Natural killer cell (primary cell): Measurements from ENCODE around the gene SELENOV. TPM values are rescaled to one million over a fixed set of nuclear protein-coding genes. Genes with fewer than 3 reads are reported as not detected.
A peak's percentile ranks its signal among the peaks of the same experiment; 100 is the strongest.

ENCODE experiments used
- ATAC-seq, 3 donors: fragments of 150-1000 bp in 2 of 3; fragments of 200-7000 bp in 1 of 3; cut with Tn5 transposase; 1 replicate in 1 of 3; 2 replicates in 2 of 3; pipeline ENCODE4 v1.10.0; 2021; ENCODE audit warnings: mild to moderate bottlenecking in 2 of 3, moderate library complexity in 2 of 3
- DNase-seq, 2 donors: peaks; one replicate each; pipeline versions ENCODE4 v3.0.0 to v3.0.0-alpha.2; 2013 to 2021; ENCODE audit warnings: mixed read lengths in 1 of 2
- H3K27ac ChIP-seq: one replicate; pipeline ENCODE4 v1.5.1; 2013; ENCODE audit warnings: mild to moderate bottlenecking, low read length
- H3K27me3 ChIP-seq: one replicate; pipeline ENCODE4 v1.6.1; 2013; ENCODE audit warnings: low read length; ENCODE audit not compliant: control insufficient read depth, insufficient read depth
- H3K36me3 ChIP-seq: one replicate; pipeline ENCODE4 v1.6.1; 2013; ENCODE audit warnings: low read length; ENCODE audit not compliant: control insufficient read depth, insufficient read depth
- H3K4me1 ChIP-seq: one replicate; pipeline ENCODE4 v1.6.1; 2013; ENCODE audit warnings: low read length; ENCODE audit not compliant: control insufficient read depth, insufficient read depth
- H3K4me3 ChIP-seq: one replicate; pipeline ENCODE4 v1.5.1; 2013; ENCODE audit warnings: low read length
- H3K9me3 ChIP-seq: one replicate; pipeline ENCODE4 v1.6.1; 2013; ENCODE audit warnings: low read length; ENCODE audit not compliant: control insufficient read depth, insufficient read depth
- H3K27ac Mint-ChIP-seq, 2 donors: one replicate each; pipeline ENCODE4 v1.8.0; 2022; ENCODE audit warnings: mild to moderate bottlenecking in 2 of 2, mixed read lengths in 2 of 2, moderate library complexity in 1 of 2
- H3K27me3 Mint-ChIP-seq, 2 donors: one replicate each; pipeline ENCODE4 v1.8.0; 2022; ENCODE audit warnings: low read depth in 2 of 2, mixed read lengths in 2 of 2
- H3K36me3 Mint-ChIP-seq: one replicate; pipeline ENCODE4 v1.8.0; 2022; ENCODE audit warnings: mixed read lengths
- H3K4me1 Mint-ChIP-seq, 2 donors: one replicate each; pipeline ENCODE4 v1.8.0; 2022; ENCODE audit warnings: mixed read lengths in 2 of 2
- H3K4me3 Mint-ChIP-seq: one replicate; pipeline ENCODE4 v1.8.0; 2022; ENCODE audit warnings: mild to moderate bottlenecking, moderate library complexity, mixed read lengths
- H3K9me3 Mint-ChIP-seq, 2 donors: one replicate each; pipeline ENCODE4 v1.8.0; 2022; ENCODE audit warnings: mixed read lengths in 2 of 2
- CTCF ChIP-seq: fragments of 200-600 bp; IDR thresholded peaks from one replicate; pipeline ENCODE4 v1.8.0; 2022; ENCODE audit warnings: antibody characterized with exemption
- WGBS: methylation state at CpG from one replicate; pipeline ENCODE4 v1.1.7; 2013; ENCODE audit warnings: missing lambda C conversion rate; ENCODE audit not compliant: insufficient coverage; 5-methylcytosine and 5-hydroxymethylcytosine counted together
- intact Hi-C: fragments of 100-400 bp; cut with micrococcal nuclease; formaldehyde crosslinking; loops from one replicate; pipeline ENCODE4 v1.14.2; 2022
- total RNA-seq, 4 donors: library from RNA; stranded (reverse); fragments of 120-200 nt in 1 of 4; gene quantifications; one replicate each; pipeline versions ENCODE4 v1.2.3 to v1.2.4, GENCODE V29; 2013 to 2022

The SELENOV gene
- total RNA-seq, 3 donors from 2014 or later (not counting 1 experiment from before 2014, with no cell fraction given) = not detected

- Mint-ChIP-seq H3K4me1 (peaks cover 30 to 31% of the 10 kb centered on the region in 2 donors), H3K36me3 (no peaks in the 10 kb centered on the region), H3K4me3 (peak overlapping the region; percentile 95), H3K9me3 (no peaks in the 10 kb centered on the region), H3K27me3 (peaks cover 0 to 8% of the 10 kb centered on the region in 2 donors), H3K27ac (peak overlapping the region; percentile 90 to 96)
- H3K9me3 ChIP-seq = no peaks in the 10 kb centered on the region
- WGBS = 19% methylated on average over 10 of the region's 10 CpGs
- intact Hi-C loops = no loop called here
- H3K27ac ChIP-seq = peak overlapping the region; percentile 98
- DNase-seq (no peak), ATAC-seq (no peak)
- peak overlapping the region; percentile 80 for H3K4me3 ChIP-seq
- peaks cover 7% of the 10 kb centered on the region for H3K4me1 ChIP-seq
- no peaks in the 10 kb centered on the region for H3K36me3 ChIP-seq
- H3K27me3 ChIP-seq = no peaks in the 10 kb centered on the region
- peak; percentile 35 for TF ChIP-seq CTCF
These were observed 25.4 kb downstream of the SELENOV start for GRCh38 chr19:39540333-39540673.

- intact Hi-C loops = no loop called here
- peaks cover 7% of the 10 kb centered on the region for H3K4me1 ChIP-seq
- TF ChIP-seq CTCF = no peak
- H3K27me3 ChIP-seq = no peaks in the 10 kb centered on the region
- no peaks in the 10 kb centered on the region for H3K9me3 ChIP-seq
- Mint-ChIP-seq H3K27ac (peak overlapping the region; percentile 14 to 35), H3K9me3 (no peaks in the 10 kb centered on the region), H3K4me1 (peaks cover 30 to 31% of the 10 kb centered on the region in 2 donors), H3K4me3 (peak overlapping the region; percentile 45), H3K36me3 (no peaks in the 10 kb centered on the region), H3K27me3 (peaks cover 10 to 14% of the 10 kb centered on the region in 2 donors)
- DNase-seq = no peak
- H3K4me3 ChIP-seq = no peak overlapping the region
- no peak for ATAC-seq
- no peak overlapping the region for H3K27ac ChIP-seq
- WGBS = 73% methylated on average over 2 of the region's 2 CpGs
- no peaks in the 10 kb centered on the region for H3K36me3 ChIP-seq
These were observed 27.3 kb downstream of the SELENOV start for GRCh38 chr19:39542206-39542605.

GRCh38 chr19:39543477-39543857 is 28.5 kb downstream of the SELENOV start:
- intact Hi-C loops = no loop called here
- H3K4me1 Mint-ChIP-seq = peaks cover 21 to 23% of the 10 kb centered on the region in 2 donors
- ATAC-seq (no peak), DNase-seq (no peak)
- no peaks in the 10 kb centered on the region for H3K9me3 Mint-ChIP-seq
- Histone ChIP-seq H3K27me3 (no peaks in the 10 kb centered on the region), H3K36me3 (no peaks in the 10 kb centered on the region), H3K27ac (no peak overlapping the region), H3K4me1 (peaks cover 7% of the 10 kb centered on the region), H3K4me3 (no peak overlapping the region), H3K9me3 (no peaks in the 10 kb centered on the region)
- H3K27me3 Mint-ChIP-seq = peaks cover 12 to 16% of the 10 kb centered on the region in 2 donors
- TF ChIP-seq CTCF = no peak
- no peak overlapping the region for H3K27ac Mint-ChIP-seq
- 88% methylated on average over 2 of the region's 3 CpGs for WGBS
- no peaks in the 10 kb centered on the region for H3K36me3 Mint-ChIP-seq
- no peak overlapping the region for H3K4me3 Mint-ChIP-seq

GRCh38 chr19:39544226-39544903 is 29.4 kb downstream of the SELENOV start:
- Histone ChIP-seq H3K27me3 (no peaks in the 10 kb centered on the region), H3K4me1 (peaks cover 5% of the 10 kb centered on the region), H3K4me3 (no peak overlapping the region), H3K27ac (no peak overlapping the region), H3K9me3 (no peaks in the 10 kb centered on the region), H3K36me3 (no peaks in the 10 kb centered on the region)
- H3K4me3 Mint-ChIP-seq = no peak overlapping the region
- no peaks in the 10 kb centered on the region for H3K9me3 Mint-ChIP-seq
- intact Hi-C loops = no loop called here
- H3K36me3 Mint-ChIP-seq = no peaks in the 10 kb centered on the region
- TF ChIP-seq CTCF = no peak
- peaks cover 12 to 16% of the 10 kb centered on the region in 2 donors for H3K27me3 Mint-ChIP-seq
- ATAC-seq (no peak), DNase-seq (no peak)
- 87% methylated on average over 7 of the region's 7 CpGs for WGBS
- H3K4me1 Mint-ChIP-seq = peaks cover 12 to 15% of the 10 kb centered on the region in 2 donors
- no peak overlapping the region for H3K27ac Mint-ChIP-seq
